HG02759 (cell line): ENCODE measurements around the gene CFD.
"Not testable (repeated sequence)": the region's sequence is repeated elsewhere in the genome, so short reads cannot be mapped to it uniquely, and the experiment has no call there.

Source experiments
- ATAC-seq: cut with Tn5 transposase; IDR thresholded peaks from one replicate; pipeline ENCODE4 v1.9.1; 2021; ENCODE audit warnings: mild to moderate bottlenecking, moderate library complexity; ENCODE audit not compliant: unreplicated experiment

CFD gene

DNA sequence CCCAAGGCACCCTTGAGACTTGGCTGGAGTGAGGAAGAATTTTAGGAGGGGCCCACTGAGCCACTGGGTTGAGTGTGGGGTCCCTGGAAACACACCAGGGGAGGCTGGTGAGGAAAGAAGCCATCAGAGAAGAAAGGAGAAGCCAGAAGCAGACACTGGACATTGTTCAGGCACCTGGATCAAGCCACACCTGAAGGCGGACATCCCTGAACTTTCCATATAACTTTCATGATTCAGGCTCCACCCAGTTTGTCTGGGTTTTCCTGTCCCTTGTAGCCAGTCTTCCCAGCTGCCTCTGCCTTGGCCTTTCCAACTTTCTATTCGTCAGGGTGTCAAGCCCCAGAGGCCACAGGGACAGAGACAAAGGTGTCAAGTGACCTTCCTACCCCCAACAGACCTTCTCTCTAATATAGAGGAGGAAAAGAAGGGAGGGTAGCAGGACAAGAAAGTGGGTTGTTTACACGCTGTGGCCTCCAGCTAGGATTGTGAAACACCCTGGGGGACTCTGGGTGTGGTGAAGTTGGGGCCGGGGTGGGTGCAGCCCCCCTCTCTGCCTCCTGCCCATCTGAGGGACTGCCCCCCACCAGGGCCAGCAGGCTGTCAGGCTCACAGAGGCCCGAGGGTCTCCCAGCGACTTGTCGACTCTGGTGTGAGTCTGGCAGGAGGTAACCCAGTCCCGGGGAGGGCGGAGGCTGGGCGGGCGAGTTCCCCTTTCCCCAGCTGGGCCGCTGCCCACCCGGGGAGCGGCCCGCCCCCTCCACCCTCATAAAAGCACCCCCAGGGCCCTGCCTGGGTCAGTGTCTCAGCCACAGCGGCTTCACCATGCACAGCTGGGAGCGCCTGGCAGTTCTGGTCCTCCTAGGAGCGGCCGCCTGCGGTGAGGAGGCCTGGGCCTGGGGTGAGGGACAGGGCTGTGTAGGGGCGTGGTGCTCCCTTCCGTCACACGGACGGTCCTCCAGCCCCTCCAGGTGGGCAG lies at the start of gene CFD:
Gene CFD (plus strand): TSS at position 797 of the 976 bp plus-strand sequence. CDS start 26 bp downstream, at position 823.
- ATAC-seq: no peak

DNA sequence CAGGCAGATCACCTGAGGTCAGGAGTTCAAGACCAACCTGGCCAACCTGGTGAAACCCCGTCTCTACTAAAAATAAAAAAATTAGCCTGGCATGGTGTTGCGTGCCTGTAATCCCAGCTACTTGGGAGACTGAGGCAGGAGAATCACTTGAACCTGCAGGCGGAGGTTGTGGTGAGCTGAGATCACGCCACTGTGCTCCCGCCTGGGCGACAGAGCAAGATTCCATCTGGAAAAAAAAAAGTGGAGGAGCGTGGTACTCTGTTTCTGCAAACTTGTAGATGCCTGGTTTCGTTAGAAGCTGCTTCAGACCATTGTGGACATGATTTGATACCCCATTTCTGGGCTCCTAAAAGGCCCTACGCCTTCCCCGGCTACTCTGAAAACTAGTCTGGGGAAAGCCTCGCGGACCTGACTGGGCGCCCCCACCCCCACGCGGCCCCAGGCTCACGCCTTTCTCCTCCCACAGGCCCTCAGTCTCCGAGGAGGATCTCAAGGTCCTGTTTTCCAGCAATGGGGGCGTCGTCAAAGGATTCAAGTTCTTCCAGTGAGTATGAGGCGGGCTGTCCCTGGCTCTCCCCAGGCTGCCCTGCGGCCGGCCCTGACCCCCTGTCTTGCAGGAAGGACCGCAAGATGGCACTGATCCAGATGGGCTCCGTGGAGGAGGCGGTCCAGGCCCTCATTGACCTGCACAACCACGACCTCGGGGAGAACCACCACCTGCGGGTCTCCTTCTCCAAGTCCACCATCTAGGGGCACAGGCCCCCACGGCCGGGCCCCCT lies 49.2 kb upstream of the CFD start:
- ATAC-seq: no peak

DNA sequence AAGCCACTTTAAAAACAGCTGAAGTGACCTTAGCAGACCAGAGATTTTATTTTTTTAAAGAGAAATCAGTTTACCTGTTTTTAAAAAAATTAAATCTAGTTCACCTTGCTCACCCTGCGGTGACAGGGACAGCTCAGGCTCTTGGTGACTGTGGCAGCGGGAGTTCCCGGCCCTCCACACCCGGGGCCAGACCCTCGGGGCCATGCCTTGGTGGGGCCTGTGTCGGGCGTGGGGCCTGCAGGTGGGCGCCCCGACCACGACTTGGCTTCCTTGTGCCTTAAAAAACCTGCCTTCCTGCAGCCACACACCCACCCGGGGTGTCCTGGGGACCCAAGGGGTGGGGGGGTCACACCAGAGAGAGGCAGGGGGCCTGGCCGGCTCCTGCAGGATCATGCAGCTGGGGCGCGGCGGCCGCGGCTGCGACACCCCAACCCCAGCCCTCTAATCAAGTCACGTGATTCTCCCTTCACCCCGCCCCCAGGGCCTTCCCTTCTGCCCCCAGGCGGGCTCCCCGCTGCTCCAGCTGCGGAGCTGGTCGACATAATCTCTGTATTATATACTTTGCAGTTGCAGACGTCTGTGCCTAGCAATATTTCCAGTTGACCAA lies 48.5 kb upstream of the CFD start:
- ATAC-seq: no peak

DNA sequence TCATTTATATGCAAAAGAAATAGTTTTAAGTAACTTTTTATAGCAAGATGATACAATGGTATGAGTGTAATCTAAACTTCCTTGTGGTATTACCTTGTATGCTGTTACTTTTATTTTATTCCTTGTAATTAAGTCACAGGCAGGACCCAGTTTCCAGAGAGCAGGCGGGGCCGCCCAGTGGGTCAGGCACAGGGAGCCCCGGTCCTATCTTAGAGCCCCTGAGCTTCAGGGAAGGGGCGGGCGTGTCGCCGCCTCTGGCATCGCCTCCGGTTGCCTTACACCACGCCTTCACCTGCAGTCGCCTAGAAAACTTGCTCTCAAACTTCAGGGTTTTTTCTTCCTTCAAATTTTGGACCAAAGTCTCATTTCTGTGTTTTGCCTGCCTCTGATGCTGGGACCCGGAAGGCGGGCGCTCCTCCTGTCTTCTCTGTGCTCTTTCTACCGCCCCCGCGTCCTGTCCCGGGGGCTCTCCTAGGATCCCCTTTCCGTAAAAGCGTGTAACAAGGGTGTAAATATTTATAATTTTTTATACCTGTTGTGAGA lies 47.9 kb upstream of the CFD start:
- no peak for ATAC-seq

DNA sequence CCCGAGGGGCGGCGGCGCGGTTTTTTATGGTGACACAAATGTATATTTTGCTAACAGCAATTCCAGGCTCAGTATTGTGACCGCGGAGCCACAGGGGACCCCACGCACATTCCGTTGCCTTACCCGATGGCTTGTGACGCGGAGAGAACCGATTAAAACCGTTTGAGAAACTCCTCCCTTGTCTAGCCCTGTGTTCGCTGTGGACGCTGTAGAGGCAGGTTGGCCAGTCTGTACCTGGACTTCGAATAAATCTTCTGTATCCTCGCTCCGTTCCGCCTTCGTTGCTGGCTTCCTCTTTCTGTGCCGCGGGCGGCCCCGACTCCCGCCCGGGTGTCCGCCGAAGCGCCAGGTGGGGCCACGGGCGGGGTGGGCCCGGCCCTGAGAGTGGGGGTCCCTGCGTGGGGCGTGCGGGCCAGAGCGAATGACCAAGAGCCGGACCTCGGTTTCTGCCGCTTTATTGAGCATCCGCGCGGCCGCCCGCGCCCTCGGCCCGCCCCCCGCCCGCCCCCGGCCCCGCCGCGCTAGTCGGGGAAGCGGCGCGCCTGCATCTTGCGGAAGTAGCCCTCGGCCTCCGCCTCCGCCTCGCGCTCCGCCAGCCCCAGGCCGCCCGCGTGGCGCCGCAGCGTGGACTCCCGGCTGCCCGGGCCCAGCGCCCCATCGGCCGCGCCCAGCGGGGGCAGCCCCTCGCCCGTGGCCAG lies 47.3 kb upstream of the CFD start:
- ATAC-seq: no peak

DNA sequence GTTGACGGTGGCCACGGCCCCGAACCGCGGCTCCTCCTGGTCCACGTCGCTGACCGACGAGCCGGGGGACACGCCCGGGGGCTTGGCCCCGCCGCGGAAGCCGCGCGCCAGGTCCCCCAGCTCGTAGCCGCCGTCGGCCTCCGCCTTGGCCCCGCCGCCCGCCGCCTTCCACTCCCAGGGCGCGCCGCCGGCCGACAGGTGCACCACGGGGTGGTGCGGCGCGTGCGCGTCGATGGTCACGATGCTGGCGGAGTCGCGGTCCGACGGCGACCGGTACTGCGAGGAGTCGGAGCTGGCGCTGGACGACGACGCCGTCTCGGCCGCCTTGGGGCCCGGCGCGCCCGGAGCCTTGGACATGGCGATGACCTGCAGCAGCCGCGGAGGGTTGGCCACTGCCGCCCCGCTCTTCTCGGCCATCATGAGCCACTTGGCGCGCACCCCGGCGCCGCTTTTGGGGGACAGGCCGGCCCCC lies 46.7 kb upstream of the CFD start:
- ATAC-seq: no peak

DNA sequence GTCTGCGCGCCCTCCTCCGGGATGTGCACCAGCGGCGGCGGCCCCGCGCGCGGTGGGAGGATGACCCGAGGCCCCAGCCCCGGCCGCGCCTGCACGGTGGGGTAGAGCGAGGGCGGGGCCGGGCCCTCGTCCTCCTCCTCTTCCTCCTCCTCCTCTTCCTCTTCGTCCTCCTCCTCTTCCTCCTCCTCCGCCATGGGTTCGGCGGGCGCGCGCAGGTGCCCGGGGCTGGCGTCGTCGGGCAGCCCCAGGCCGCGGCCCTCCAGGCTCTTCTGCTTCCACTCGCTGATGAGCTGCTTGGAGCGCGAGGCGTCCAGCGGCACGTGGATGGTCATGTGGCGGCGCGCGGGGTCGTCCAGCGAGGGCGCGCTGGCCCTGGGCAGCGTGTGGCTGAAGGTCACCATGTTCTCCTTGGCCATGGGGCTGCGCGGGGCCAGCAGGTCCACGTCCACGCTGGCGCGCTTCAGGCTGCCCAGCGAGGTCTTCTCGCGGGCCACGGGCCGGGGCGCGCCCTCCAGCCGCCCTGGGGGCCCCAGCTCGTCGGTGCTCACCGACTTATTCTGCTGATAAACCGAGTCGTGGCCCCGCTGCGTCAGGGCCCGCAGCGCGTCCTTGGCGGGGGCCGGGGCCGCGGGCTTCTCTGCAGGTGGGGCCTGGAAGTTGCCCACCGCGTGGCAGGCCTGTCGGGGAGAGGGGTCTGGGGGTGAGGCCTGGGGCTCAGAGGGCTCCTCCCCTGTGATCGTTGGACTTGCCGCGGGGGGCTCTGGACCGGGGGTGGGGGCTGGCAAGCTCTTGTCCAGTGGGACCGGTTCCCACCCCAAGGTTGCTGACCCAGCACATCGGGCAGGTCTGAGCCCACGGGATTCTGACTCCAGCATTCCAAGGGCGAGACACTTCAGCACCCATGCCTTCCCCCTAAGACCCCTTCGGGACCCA lies 46.0 kb upstream of the CFD start:
- no peak for ATAC-seq

DNA sequence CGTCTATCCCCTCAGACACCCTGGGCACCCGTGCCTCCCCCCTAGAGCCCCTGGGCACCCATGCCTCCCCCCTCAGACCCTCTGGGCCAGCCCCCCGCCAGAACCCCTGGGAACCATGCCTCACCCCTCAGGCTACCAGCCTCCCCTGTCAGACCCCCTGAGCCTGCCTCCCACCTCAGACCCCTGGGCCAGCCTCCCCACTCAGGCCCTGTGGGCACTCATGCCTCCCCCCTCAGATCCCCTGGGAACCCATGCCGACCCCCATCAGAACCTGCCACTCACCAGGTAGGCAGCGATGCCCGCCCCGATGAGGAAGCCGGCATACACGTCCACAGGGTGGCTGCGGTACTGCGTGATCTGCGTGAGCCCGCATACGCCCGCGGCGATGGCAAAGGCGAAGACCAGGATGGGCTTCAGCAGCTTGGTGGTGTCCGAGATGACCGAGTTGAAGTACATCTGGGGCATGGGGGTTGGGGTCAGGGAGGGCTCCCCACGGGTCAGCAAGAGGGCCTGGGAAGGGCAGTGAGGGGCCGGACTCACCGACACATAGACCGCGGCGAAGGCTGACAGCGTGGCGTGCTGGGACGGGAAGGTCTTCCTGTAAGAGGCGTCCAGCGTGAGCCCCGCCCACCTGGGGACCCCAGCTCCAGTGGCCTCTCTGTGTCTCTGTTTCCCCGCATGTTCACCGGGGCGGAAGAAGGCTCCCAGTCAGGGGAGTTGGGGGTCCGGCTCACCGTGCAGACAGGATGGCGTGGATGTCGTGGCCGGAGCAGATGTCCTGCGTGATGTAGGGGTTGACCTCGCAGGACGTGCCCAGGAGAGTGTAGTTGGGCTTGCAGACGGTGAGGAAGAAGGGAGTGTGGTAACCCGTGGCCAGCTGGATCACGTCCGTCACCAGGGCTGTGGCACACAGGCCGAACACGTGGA lies 45.0 kb upstream of the CFD start:
- ATAC-seq: no peak

DNA sequence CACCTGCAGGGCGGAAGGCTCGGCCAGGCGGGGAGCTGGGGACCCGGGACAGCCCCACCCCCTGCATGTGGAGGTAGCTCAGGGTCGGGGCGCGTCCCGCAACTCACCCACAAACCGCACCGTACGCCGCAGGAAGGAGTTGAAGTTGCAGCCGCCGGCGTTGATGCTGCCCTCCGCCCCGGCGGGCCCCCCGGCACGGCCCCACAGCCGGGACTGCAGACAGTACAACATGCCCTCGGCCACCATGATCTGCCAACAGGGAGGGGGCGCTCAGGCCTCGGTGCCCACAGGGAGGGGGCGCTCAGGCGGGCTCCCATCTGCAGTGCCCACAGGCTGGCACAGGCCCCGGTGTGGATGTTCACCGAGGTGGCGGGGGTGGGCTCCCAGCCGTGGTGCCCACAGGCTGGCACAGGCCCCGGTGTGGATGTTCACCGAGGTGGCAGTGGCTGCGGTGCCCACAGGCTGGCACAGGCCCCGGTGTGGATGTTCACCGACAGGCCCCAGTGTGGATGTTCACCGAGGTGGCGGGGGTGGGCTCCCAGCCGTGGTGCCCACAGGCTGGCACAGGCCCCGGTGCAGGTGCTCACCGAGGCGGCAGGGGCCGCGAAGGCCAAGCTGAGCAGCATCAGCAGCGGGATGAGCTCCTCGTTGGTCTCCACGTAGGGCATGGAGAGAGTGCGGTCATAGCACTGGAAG lies 44.2 kb upstream of the CFD start:
- no peak for ATAC-seq

DNA sequence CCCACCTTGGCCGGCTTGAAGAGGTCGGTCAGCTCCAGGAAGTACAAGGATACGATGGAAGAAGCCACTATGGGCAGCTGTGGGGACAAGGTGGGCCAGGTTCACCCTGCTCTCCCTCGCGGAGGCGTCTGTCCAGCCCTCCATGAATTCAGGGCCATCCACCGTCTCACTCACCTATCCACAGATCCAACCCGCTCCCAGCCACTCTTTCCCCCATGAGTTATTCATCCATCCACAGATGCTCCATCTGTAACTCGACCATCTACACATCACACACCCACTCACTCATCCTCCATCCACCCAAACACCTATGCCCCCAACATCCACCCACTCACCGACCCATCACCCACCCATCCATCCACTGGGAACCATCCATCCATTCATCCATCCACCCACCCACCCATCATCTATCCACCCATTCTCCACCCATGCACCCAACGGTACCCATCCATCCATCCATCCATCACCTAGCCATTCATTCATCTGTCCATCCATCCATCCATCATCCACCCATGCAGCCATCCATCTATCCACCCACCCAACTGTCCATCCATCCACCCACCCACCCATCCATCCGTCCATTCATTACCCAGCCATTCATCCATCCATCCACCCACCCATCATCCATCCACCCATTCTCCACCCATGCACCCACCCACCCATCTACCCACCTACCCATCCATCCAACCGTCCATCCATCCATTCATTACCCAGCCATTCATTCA lies 43.5 kb upstream of the CFD start:
- ATAC-seq: no peak

DNA sequence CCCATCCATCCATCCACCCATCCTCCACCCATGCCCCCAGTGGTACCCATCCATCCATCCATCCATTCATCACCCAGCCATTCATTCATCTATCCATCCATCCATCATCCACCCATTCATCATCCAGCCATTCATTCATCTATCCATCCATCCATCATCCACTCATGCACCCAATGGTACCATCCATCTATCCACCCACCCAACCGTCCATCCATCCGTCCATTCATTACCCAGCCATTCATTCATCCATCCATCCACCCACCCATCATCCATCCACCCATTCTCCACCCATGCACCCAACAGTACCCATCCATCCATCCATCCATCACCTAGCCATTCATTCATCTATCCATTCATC lies 43.0 kb upstream of the CFD start:
- ATAC-seq: no peak

DNA sequence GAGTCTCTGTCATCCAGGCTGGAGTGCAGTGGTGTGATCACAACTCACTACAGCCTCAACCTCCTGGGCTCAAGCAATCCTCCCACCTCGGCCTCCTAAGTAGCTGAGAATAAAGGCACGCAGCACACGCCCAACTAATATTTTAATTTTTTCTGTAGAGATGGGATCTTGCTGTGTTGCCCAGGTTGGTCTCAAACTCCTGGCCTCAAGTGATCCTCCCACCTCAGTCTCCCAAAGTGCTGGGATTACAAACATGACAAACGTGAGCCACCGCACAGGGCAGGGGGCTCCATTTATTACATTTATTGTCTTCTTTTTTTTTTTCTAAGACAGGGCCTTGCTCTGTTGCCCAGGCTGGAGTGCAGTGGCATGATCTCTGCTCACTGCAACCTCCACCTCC lies 39.3 kb upstream of the CFD start:
- ATAC-seq: not testable (repeated sequence)

DNA sequence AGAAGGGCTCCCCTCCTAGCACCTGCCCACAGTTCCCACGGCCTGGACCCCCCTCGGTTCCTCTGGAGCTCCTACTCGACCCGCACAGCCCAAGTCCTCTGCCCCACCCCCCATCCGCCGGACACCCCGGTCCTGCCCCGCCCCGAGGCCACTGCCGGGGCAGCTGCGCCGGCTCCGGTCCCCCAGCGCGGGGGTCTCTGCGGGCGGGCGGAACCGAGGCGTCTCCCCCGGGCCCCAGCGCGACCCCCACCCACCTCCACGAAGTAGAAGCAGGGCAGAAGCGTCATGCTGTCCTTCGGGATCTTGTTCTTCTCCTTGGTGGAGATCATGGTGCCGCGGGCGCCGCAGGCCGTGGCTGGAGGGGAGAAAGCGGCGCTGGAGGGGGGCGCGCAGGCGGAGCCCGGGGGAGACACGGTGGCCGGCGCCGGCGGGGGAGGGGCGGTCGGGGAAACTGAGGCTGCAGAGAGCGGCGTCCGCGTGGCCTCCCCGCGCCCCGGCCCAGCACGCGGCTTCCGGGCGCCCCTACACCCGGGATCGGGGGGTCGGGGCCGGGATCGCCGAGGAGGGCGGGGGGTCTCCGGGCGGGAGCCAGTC lies 38.1 kb upstream of the CFD start:
- no peak for ATAC-seq

DNA sequence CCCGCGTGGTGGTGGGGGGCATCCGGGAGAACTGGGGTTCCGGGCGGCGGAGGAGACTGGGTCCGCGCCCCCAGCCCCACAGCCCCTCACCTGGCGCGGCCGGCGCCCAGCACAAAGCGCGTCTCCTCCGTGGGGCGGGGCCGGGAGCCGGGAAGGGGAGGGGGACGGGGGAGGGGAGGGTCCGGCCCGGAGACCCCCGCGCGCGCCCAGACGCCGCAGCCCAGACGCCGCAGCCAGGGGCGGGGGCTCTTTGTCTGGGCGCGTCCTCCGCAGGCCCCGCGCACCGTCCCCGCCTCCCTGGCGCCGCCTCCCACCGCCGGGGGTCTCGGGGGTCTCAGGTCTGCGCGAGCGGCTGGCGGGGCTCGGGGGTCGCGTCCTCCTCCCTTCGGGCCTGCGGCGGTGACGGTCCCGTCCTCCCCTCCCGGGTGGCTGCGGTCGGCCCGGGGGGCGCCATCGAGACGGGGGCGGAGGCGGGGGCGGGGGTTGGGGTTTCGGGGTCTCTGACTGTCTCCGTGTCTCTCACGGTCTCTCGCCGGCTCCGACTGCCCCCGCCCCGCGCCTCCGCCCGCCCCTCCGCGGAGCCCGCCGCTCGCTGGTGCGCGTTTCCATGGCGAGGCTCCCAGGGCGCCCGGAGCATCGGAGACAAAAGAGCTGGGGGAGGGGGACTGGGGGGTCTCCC lies 37.5 kb upstream of the CFD start, which contains the start of gene PLPPR3:
Gene PLPPR3 (minus strand): TSS at position 131 of the 679 bp plus-strand sequence. CDS start 396 bp downstream, outside the sequence.
- no peak for ATAC-seq

DNA sequence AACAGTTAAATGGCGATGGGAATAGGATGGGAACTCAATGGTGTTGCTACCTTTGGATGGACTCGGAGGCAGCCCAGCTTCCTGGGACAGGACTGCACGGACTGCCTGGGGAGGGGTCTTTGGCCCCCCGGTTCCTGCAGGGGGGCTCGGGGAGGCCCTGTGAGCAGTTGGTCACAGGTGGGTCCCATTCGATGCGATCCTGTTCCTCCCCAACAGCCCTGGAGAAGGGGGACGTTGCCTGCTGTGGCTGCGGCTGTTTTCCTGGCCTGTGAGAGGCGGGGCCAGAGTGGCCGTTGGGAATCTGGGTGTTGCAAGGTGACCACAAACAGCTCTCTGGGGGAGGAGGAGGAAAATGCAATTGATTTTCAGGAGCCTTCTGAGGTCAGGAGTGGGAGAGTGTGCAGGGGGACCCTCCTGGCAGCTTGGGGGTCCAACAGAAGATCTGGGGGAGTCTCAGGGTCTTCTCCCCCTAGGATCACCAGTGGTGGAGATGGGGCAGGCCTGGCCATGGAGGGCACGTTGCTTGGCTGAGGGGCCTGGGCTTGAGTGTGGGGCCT lies 35.8 kb upstream of the CFD start:
- no peak for ATAC-seq

DNA sequence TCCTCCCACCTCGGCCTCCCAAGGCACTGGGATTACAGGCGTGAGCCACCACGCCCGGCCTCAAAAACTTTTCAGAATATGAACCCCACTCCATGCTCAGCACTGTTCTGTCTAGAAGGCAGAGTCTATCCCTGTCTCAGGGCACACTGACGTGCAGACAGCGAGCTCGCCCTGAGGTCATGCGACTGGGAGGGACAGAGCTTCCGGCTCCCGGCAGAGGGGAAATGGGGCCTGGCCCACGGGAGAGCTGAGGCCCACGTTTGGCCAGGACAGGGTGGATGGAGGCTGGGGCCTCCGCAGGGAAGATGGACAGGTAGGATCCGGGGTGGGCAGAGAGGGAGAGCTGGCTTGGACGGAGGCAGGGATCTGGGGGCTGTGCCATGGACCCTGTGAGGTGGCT lies 34.6 kb upstream of the CFD start:
- no peak for ATAC-seq
